Stomach (tissue), 9 donors: ENCODE measurements around the gene TNFRSF1A. TPM values are rescaled to one million over a fixed set of nuclear protein-coding genes. Genes with fewer than 3 reads are reported as not detected.

Source experiments
- DNase-seq, 2 donors: peaks; one replicate each; pipeline versions ENCODE4 v3.0.0 to v3.0.0-alpha.2; 2013 to 2019
- H3K27ac ChIP-seq, 5 donors: fragments of 200-600 bp in 4 of 5; sonication (generic) in 4 of 5; one replicate each; pipeline ENCODE4 v1.5.1; 2013 to 2019; ENCODE audit warnings: mild to moderate bottlenecking in 1 of 5, moderate library complexity in 1 of 5
- H3K27me3 ChIP-seq, 3 donors: fragments of 200-600 bp; sonication (generic); one replicate each; pipeline ENCODE4 v1.5.1; 2017 to 2019; ENCODE audit warnings: mixed run types in 1 of 3
- H3K36me3 ChIP-seq, 4 donors: fragments of 200-600 bp; sonication (generic); 1 replicate in 3 of 4; 2 replicates in 1 of 4; pipeline ENCODE4 v1.5.1; 2016 to 2019
- H3K4me1 ChIP-seq, 4 donors: fragments of 200-600 bp; sonication (generic); one replicate each; pipeline ENCODE4 v1.5.1; 2016 to 2019
- H3K4me3 ChIP-seq, 4 donors: fragments of 200-600 bp; sonication (generic) in 3 of 4; one replicate each; pipeline ENCODE4 v1.5.1; 2016 to 2019; ENCODE audit warnings: mild to moderate bottlenecking in 1 of 4
- H3K9me3 ChIP-seq, 4 donors: fragments of 200-600 bp; sonication (generic); one replicate each; pipeline ENCODE4 v1.5.1; 2016 to 2019
- CTCF ChIP-seq, 7 experiments: fragments of 450-650 bp in 4 of 7; fragments of 200-600 bp in 3 of 7; sonication (generic) in 3 of 7; IDR thresholded peaks; one replicate each; pipeline ENCODE4 v1.5.1; 2016 to 2019; ENCODE audit warnings: antibody characterized with exemption in 7 of 7, control low read depth in 2 of 7, mild to moderate bottlenecking in 1 of 7
- EP300 ChIP-seq: sonication (generic); formaldehyde crosslinking; IDR thresholded peaks from one replicate; pipeline ENCODE4 v1.6.1; 2017; ENCODE audit warnings: antibody characterized with exemption
- POLR2A ChIP-seq, 4 donors: fragments of 450-650 bp; IDR thresholded peaks; one replicate each; pipeline ENCODE4 v1.6.1; 2016; ENCODE audit warnings: antibody characterized with exemption in 4 of 4, control low read depth in 2 of 4, mild to moderate bottlenecking in 1 of 4, moderate library complexity in 1 of 4
- POLR2AphosphoS5 ChIP-seq, 3 donors: sonication (generic); formaldehyde crosslinking; IDR thresholded peaks; one replicate each; pipeline ENCODE4 v1.6.1; 2016; ENCODE audit warnings: antibody characterized with exemption in 3 of 3
- WGBS, 5 donors: extraction: QIAGEN DNeasy Blood & Tissue Kit in 3 of 5; methylation state at CpG; one replicate each; pipeline versions ENCODE4 v1.1.5 to v1.1.7; 2013 to 2018; 5-methylcytosine and 5-hydroxymethylcytosine counted together
- intact Hi-C: fragments of 100-400 bp; cut with DNase I; formaldehyde crosslinking; loops from one replicate; pipeline ENCODE4 v1.15.1; 2023; ENCODE audit warnings: low total_unique reads
- polyA plus RNA-seq, 3 donors: library from polyadenylated mRNA; stranded (reverse); fragments of 200-250 nt; gene quantifications; one replicate each; pipeline ENCODE4 v1.2.3, GENCODE V29; 2013
- total RNA-seq, 5 donors: library from RNA; depleted of rRNA; stranded (reverse); fragments of >200 nt; gene quantifications; one replicate each; pipeline versions ENCODE4 v1.1.0 to v1.2.3, GENCODE V29; 2014 to 2016
- donor health status: healthy with polysubstance abuse.
- donor health status: Bipolar disorder and iron deficiency.
- donor health status: healthy.

Gene TNFRSF1A
- total and polyA plus RNA-seq, 8 donors, result 35.2 to 432 (median 102) TPM

GRCh38 chr12:6322969-6323339 is 18.9 kb downstream of the TNFRSF1A start:
- TF ChIP-seq POLR2AphosphoS5 (IDR thresholded peaks at IDR 0.05), result no peak
- no peak for TF ChIP-seq CTCF (IDR thresholded peaks at IDR 0.05)
- TF ChIP-seq POLR2A (IDR thresholded peaks at IDR 0.05), result no peak
- TF ChIP-seq EP300, result no peak
- DNase-seq, result no peak
- no peak overlapping the region for H3K4me3 ChIP-seq
- no peaks in the 10 kb centered on the region for H3K9me3 ChIP-seq
- intact Hi-C loops, result loop anchor here (10.0 kb wide), 1 partner anchor 142 kb away; no protein-coding TSS in a partner anchor
- no peaks in the 10 kb centered on the region for H3K27me3 ChIP-seq
- H3K36me3 ChIP-seq, result peaks cover under 1 to 20% (median 15%) of the 10 kb centered on the region in 4 donors
- 21 to 50% (median 36%) methylated on average over 2 of the region's 2 CpGs for WGBS, 5 donors
- H3K27ac ChIP-seq, result peak overlapping the region; percentile 16 to 99 (median 95)
- H3K4me1 ChIP-seq, result peaks cover 55 to 63% (median 60%) of the 10 kb centered on the region in 4 donors

GRCh38 chr12:6322352-6322751 is 19.5 kb downstream of the TNFRSF1A start:
- Histone ChIP-seq H3K4me1 (peaks cover 50 to 57% (median 55%) of the 10 kb centered on the region in 4 donors), H3K36me3 (peaks cover 0 to 19% (median 10%) of the 10 kb centered on the region in 4 donors)
- intact Hi-C loops, result loop anchor here (10.0 kb wide), 1 partner anchor 142 kb away; no protein-coding TSS in a partner anchor

GRCh38 chr12:6321905-6322304 is 20.0 kb downstream of the TNFRSF1A start:
- H3K27ac ChIP-seq, result peak overlapping the region; percentile 20 to 99 (median 95)
- H3K36me3 ChIP-seq, result peaks cover 0 to 15% (median 7%) of the 10 kb centered on the region in 4 donors
- no peak overlapping the region for H3K4me3 ChIP-seq
- DNase-seq, result no peak
- H3K27me3 ChIP-seq, result no peaks in the 10 kb centered on the region
- intact Hi-C loops, result loop anchor here (10.0 kb wide), 1 partner anchor 143 kb away; no protein-coding TSS in a partner anchor
- H3K9me3 ChIP-seq, result no peaks in the 10 kb centered on the region
- WGBS, 5 donors, result 32 to 54% (median 43%) methylated on average over 6 of the region's 6 CpGs
- peaks cover 47 to 52% (median 50%) of the 10 kb centered on the region in 4 donors for H3K4me1 ChIP-seq
- TF ChIP-seq POLR2A (IDR thresholded peaks at IDR 0.05), result no peak

More at GRCh38 chr12:6322352-6322751, 19.5 kb downstream of the TNFRSF1A start:
- 66 to 80% (median 69%) methylated on average over 4 of the region's 4 CpGs for WGBS, 5 donors
- TF ChIP-seq CTCF (IDR thresholded peaks at IDR 0.05), result no peak
- no peak for TF ChIP-seq POLR2A (IDR thresholded peaks at IDR 0.05)
- TF ChIP-seq POLR2AphosphoS5 (IDR thresholded peaks at IDR 0.05), result no peak
- no peak for TF ChIP-seq EP300
- Histone ChIP-seq H3K9me3 (no peaks in the 10 kb centered on the region), H3K27ac (peak overlapping the region; percentile 16 to 99 (median 95)), H3K27me3 (no peaks in the 10 kb centered on the region), H3K4me3 (no peak overlapping the region)
- DNase-seq, result no peak

- no peaks in the 10 kb centered on the region for H3K27me3 ChIP-seq
- H3K27ac ChIP-seq, result no peak overlapping the region
- intact Hi-C loops, result no loop called here
- H3K4me3 ChIP-seq, result no peak overlapping the region
- peaks cover 23 to 28% (median 27%) of the 10 kb centered on the region in 4 donors for H3K4me1 ChIP-seq
- TF ChIP-seq EP300 (no peak), POLR2AphosphoS5 (IDR thresholded peaks at IDR 0.05) (no peak), CTCF (IDR thresholded peaks at IDR 0.05) (no peak), POLR2A (IDR thresholded peaks at IDR 0.05) (no peak)
- DNase-seq, result no peak
- H3K36me3 ChIP-seq, result peaks cover 0 to 12% (median 9%) of the 10 kb centered on the region in 4 donors
- no peaks in the 10 kb centered on the region for H3K9me3 ChIP-seq
- WGBS, 5 donors, result 92 to 96% (median 93%) methylated on average over 4 of the region's 4 CpGs
These were observed 22.4 kb downstream of the TNFRSF1A start for GRCh38 chr12:6319446-6319845.

GRCh38 chr12:6318440-6318879 is 23.4 kb downstream of the TNFRSF1A start:
- H3K27ac ChIP-seq, result no peak overlapping the region
- WGBS, 5 donors, result 68 to 89% (median 83%) methylated on average over 16 of the region's 16 CpGs
- no peak for DNase-seq
- intact Hi-C loops, result no loop called here
- no peaks in the 10 kb centered on the region for H3K27me3 ChIP-seq
- TF ChIP-seq POLR2A (IDR thresholded peaks at IDR 0.05) (no peak), CTCF (IDR thresholded peaks at IDR 0.05) (no peak), POLR2AphosphoS5 (IDR thresholded peaks at IDR 0.05) (no peak), EP300 (no peak)
- no peaks in the 10 kb centered on the region for H3K9me3 ChIP-seq
- peaks cover 15 to 20% (median 17%) of the 10 kb centered on the region in 4 donors for H3K4me1 ChIP-seq
- peaks cover 0 to 12% (median 9%) of the 10 kb centered on the region in 4 donors for H3K36me3 ChIP-seq
- no peak overlapping the region for H3K4me3 ChIP-seq
